ENCODE results near the gene RPP21. TPM values are rescaled to one million over a fixed set of nuclear protein-coding genes. Genes with fewer than 3 reads are reported as not detected.

The RPP21 gene
- 58.2 to 72.2 TPM (median 64.0 TPM) in 5 replicates for total RNA-seq (2022; extraction: Qiagen RNA extraction)

DNA sequence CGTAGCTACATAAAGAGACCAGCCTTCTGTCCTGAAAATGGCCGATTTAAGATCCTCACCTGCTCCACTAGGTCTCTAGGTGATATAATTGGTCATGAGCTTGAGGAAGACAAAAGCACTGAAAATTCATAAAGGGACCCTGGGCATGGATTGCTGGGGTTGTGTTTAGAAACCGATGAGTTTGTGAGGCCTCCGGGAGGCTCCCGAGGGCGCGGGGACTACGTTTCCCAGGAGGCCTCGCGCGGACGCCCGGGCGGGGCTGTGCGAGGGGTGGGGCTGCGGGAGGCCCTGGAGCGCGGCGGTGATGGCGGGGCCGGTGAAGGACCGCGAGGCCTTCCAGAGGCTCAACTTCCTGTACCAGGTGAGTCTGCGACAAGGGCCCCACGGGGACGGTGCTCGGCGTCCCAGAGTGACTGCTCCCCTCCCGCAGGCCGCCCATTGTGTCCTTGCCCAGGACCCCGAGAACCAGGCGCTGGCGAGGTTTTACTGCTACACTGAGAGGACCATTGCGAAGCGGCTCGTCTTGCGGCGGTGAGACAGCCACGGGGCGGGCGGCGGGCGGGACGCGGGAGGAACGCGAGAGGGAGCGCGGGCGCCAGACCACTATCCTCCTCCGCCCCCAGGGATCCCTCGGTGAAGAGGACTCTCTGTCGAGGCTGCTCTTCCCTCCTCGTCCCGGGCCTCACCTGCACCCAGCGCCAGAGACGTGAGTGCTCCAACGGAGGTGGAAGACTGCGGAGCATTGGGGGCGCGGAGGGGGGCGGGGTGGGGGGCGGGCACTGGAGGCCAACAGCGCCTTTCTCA lies at the start of gene RPP21:
Gene RPP21, plus strand, starts transcription at position 289 of the 804 bp plus-strand sequence. Its CDS starts 16 bp downstream, at position 305.

DNA sequence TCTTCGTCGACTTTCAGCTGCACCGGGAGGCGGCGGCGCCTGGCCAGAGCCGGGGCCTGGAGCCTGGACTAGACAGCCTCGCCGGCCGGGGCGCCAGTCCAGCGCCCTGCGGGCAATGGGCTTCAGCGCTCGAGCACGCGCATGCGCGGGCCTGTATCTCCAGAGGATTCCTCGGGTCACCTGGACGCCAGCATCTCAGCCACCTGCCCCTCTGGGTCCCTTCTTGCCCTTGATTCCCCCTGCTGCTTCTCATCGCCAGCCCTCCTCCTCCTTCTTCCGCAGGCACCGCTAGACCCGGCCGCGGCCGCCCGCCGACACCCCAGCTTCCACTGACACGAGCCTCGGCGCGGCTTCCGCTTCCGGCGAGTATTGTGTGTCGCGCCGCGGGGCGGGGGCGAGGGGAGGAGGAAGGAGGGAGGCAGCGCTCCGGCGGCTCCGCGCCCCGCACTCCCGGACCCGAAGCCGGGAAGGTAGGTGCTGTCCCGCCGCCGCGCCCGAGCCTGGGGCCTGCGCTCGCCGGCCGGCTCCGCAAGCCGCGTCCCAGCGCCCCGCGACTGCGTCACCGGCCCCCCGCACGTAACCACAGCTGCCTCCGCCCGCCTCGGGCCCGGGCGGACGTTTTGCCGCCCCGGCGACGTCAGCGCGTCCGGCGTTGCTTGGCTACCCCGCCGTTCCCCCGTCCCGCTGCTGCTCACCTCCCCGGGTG lies 18.3 kb upstream of the RPP21 start, which contains the start of gene TRIM39:
Gene TRIM39, plus strand, starts transcription at position 402 of the 706 bp plus-strand sequence. CDS start 2,391 bp downstream, outside the sequence.

Other genes starting within 250 kb of the RPP21 start
- 0.69 to 0.76 TPM (median 0.70 TPM) in 5 replicates for gene TRIM31, start 232.1 kb upstream of the RPP21 start, total RNA-seq (2022; extraction: Qiagen RNA extraction)
- gene TRIM40, start 209.0 kb upstream of the RPP21 start, total RNA-seq (2022; extraction: Qiagen RNA extraction) = not detected in 5 replicates
- gene TRIM10, start 183.9 kb upstream of the RPP21 start, total RNA-seq (2022; extraction: Qiagen RNA extraction) = 0.04 TPM in 1 of 5 replicates, not detected in the others
- gene TRIM15, start 181.6 kb upstream of the RPP21 start, total RNA-seq (2022; extraction: Qiagen RNA extraction) = not detected in 5 replicates
- gene TRIM26, start 131.8 kb upstream of the RPP21 start, total RNA-seq (2022; extraction: Qiagen RNA extraction) = 27.4 to 30.7 TPM (median 28.7 TPM) in 5 replicates
- 6.1 to 7.7 TPM (median 6.9 TPM) in 5 replicates for gene TRIM39, start 18.2 kb upstream of the RPP21 start, total RNA-seq (2022; extraction: Qiagen RNA extraction)
- gene HLA-E, start 144.4 kb downstream of the RPP21 start, total RNA-seq (2022; extraction: Qiagen RNA extraction) = 56.3 to 63.3 TPM (median 57.9 TPM) in 5 replicates
- 27.1 to 31.7 TPM (median 28.9 TPM) in 5 replicates for gene GNL1, start 211.3 kb downstream of the RPP21 start, total RNA-seq (2022; extraction: Qiagen RNA extraction)
- gene PRR3, start 212.1 kb downstream of the RPP21 start, total RNA-seq (2022; extraction: Qiagen RNA extraction) = 13.3 to 18.8 TPM (median 18.4 TPM) in 5 replicates
- 51.7 to 57.5 TPM (median 54.5 TPM) in 5 replicates for gene ABCF1, start 226.3 kb downstream of the RPP21 start, total RNA-seq (2022; extraction: Qiagen RNA extraction)